Loucy (cell line): ENCODE measurements around the gene SLC17A1.

ENCODE experiments used
- H2AFZ ChIP-seq: fragments of 200-600 bp; sonication (generic); 2 replicates; pipeline ENCODE4 v1.6.0; 2016; ENCODE audit warnings: antibody characterized with exemption, mild to moderate bottlenecking, low read length, moderate library complexity
- H3F3A ChIP-seq: fragments of 200-600 bp; 2 replicates; pipeline ENCODE4 v1.6.0; 2016; ENCODE audit warnings: antibody characterized with exemption, low read depth, mild to moderate bottlenecking
- H3K27me3 ChIP-seq: fragments of 200-600 bp; sonication (generic); 2 replicates; pipeline ENCODE4 v1.6.1; 2014; ENCODE audit warnings: low read length, mild to moderate bottlenecking; ENCODE audit not compliant: insufficient read depth, poor library complexity, severe bottlenecking
- H3K36me3 ChIP-seq: fragments of 200-600 bp; sonication (generic); 2 replicates; pipeline ENCODE4 v1.6.1; 2016; ENCODE audit warnings: low read length; ENCODE audit not compliant: insufficient read depth
- H3K4me1 ChIP-seq: fragments of 200-600 bp; sonication (generic); 2 replicates; pipeline ENCODE4 v1.5.1; 2014; ENCODE audit warnings: low read length, mild to moderate bottlenecking; ENCODE audit not compliant: insufficient read depth, poor library complexity, severe bottlenecking
- H3K4me2 ChIP-seq: fragments of 200-600 bp; sonication (generic); 2 replicates; pipeline ENCODE4 v1.6.0; 2014; ENCODE audit warnings: antibody characterized with exemption, low read length, low read depth, mild to moderate bottlenecking; ENCODE audit not compliant: poor library complexity, severe bottlenecking
- H3K4me3 ChIP-seq: fragments of 200-600 bp; sonication (generic); 2 replicates; pipeline ENCODE4 v1.5.1; 2014; ENCODE audit warnings: low read length, mild to moderate bottlenecking, mixed read lengths; ENCODE audit not compliant: poor library complexity, severe bottlenecking
- H3K79me2 ChIP-seq: fragments of 200-600 bp; sonication (generic); 2 replicates; pipeline ENCODE4 v1.6.1; 2014; ENCODE audit warnings: low read length; ENCODE audit not compliant: insufficient read depth
- H3K9ac ChIP-seq: fragments of 200-600 bp; sonication (generic); 2 replicates; pipeline ENCODE4 v1.6.0; 2014; ENCODE audit warnings: mild to moderate bottlenecking, low read depth, low read length, moderate library complexity; ENCODE audit not compliant: poor library complexity, severe bottlenecking
- H3K9me2 ChIP-seq: fragments of 200-600 bp; sonication (generic); replicated peaks from 2 replicates; pipeline ENCODE4 v1.6.1; 2016; ENCODE audit warnings: low read depth, low read length, mixed read lengths
- H3K9me3 ChIP-seq: fragments of 200-600 bp; sonication (generic); 2 replicates; pipeline ENCODE4 v1.6.1; 2014; ENCODE audit warnings: mild to moderate bottlenecking, antibody characterized with exemption, low read length, low read depth; ENCODE audit not compliant: insufficient read depth
- H4K20me1 ChIP-seq: fragments of 200-600 bp; sonication (generic); 2 replicates; pipeline ENCODE4 v1.6.0; 2014; ENCODE audit warnings: antibody characterized with exemption, low read length, mild to moderate bottlenecking; ENCODE audit not compliant: insufficient read depth, poor library complexity, severe bottlenecking
- EZH2phosphoT487 ChIP-seq: fragments of 200-600 bp; IDR thresholded peaks from 2 replicates; pipeline ENCODE4 v1.6.1; 2018; ENCODE audit warnings: antibody characterized with exemption, mild to moderate bottlenecking, moderate library complexity, borderline replicate concordance
- TF ChIP-seq, protein P1 (sequence below): fragments of 200-600 bp; sonication (generic); conservative IDR thresholded peaks from 2 replicates; pipeline ENCODE4 v1.5.1; 2014; ENCODE audit warnings: mild to moderate bottlenecking, antibody characterized with exemption, low read length

Gene SLC17A1

DNA sequence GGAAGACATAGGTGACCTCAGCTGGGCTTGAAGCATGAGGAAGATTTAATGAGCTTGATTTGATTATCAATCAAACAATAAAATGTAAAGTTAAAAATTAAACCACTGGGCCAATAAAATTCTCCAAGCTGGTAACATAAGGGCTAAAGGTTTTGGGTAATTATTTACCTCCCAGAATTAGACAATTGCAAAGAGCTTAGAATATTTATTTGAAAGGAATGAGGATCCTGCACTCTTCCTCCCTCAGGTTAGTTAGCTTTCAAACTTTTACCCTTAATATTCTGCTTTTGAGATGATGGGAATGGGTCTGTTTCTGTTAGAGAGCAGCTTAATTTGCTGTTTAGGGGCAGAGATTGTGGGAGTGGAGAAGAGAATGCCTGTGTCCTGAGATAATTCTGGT, 77.3 kb downstream of the SLC17A1 start, which contains the start of gene SLC17A4:
TSS of gene SLC17A4 (plus strand) at position 208 of the 400 bp plus-strand sequence. CDS start 7,221 bp downstream, outside the sequence.
- TF ChIP-seq EZH2phosphoT487: no peak
- TF ChIP-seq, protein P1, sequence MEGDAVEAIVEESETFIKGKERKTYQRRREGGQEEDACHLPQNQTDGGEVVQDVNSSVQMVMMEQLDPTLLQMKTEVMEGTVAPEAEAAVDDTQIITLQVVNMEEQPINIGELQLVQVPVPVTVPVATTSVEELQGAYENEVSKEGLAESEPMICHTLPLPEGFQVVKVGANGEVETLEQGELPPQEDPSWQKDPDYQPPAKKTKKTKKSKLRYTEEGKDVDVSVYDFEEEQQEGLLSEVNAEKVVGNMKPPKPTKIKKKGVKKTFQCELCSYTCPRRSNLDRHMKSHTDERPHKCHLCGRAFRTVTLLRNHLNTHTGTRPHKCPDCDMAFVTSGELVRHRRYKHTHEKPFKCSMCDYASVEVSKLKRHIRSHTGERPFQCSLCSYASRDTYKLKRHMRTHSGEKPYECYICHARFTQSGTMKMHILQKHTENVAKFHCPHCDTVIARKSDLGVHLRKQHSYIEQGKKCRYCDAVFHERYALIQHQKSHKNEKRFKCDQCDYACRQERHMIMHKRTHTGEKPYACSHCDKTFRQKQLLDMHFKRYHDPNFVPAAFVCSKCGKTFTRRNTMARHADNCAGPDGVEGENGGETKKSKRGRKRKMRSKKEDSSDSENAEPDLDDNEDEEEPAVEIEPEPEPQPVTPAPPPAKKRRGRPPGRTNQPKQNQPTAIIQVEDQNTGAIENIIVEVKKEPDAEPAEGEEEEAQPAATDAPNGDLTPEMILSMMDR: no peak
- H3F3A ChIP-seq: no peaks in the 10 kb centered on the region
- no peaks in the 10 kb centered on the region for H3K36me3 ChIP-seq
- no peak within 1 kb of the TSS for H2AFZ ChIP-seq
- H3K4me2 ChIP-seq: no peak within 1 kb of the TSS
- H3K9ac ChIP-seq: no peak within 1 kb of the TSS
- no peaks in the 10 kb centered on the region for H3K27me3 ChIP-seq
- no peak within 1 kb of the TSS for H3K4me3 ChIP-seq
- H3K79me2 ChIP-seq: no peaks in the 10 kb centered on the region
- no peaks in the 10 kb centered on the region for H3K9me2 ChIP-seq
- no peaks in the 10 kb centered on the region for H4K20me1 ChIP-seq
- peaks cover 5% of the 10 kb centered on the region for H3K4me1 ChIP-seq
- no peaks in the 10 kb centered on the region for H3K9me3 ChIP-seq

DNA sequence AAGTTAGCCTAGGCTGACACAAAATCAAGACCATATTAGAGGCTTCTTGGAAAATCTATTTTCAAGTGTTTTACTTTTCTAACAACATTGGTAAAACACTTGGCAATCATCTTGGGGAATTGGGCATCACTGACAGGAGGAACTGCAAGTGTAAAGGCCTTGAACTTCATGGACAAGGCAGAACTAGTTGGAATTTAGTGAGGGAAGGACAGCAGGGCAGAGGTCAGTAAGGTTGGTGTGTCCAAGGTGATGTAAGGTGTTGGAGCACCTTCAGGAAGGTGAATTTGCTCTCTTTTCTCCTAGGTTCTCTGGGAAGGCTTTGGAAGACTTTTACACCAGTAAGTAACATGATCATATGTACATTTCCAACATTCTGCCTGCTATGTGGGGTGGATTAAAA, 78.8 kb downstream of the SLC17A1 start:
- Histone ChIP-seq H4K20me1 (no peaks in the 10 kb centered on the region), H3K4me2 (no peak overlapping the region), H3K9ac (no peak overlapping the region), H3K9me2 (no peaks in the 10 kb centered on the region), H3K4me3 (no peak overlapping the region), H3F3A (no peaks in the 10 kb centered on the region), H3K36me3 (no peaks in the 10 kb centered on the region), H3K9me3 (no peaks in the 10 kb centered on the region), H3K4me1 (peaks cover 5% of the 10 kb centered on the region), H3K79me2 (no peaks in the 10 kb centered on the region), H2AFZ (no peak overlapping the region), H3K27me3 (no peaks in the 10 kb centered on the region)
- TF ChIP-seq, protein P1: no peak
- no peak for TF ChIP-seq EZH2phosphoT487

DNA sequence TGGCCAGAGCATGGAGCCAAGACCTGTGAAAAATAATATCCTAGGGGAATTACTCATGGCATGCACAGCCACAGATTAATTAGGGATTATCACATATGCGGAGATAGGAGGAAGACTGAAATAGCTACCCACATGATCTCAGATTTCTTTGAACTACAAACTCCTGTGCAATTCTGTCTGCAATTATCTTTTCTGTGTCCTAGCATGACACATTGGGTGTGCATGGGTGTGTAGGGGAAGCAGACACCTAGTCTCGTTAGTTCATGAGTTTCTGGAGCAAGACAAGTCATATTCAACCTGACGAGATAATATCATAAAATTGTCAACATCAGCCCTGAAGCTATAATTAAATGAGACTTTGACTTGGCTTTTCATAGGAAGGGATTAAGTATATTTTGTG, 80.9 kb downstream of the SLC17A1 start:
- H3K79me2 ChIP-seq: no peaks in the 10 kb centered on the region
- no peaks in the 10 kb centered on the region for H3K9me3 ChIP-seq
- H3K4me1 ChIP-seq: no peaks in the 10 kb centered on the region
- no peak overlapping the region for H2AFZ ChIP-seq
- no peaks in the 10 kb centered on the region for H3K9me2 ChIP-seq
- H3F3A ChIP-seq: no peaks in the 10 kb centered on the region
- no peak overlapping the region for H3K9ac ChIP-seq
- no peaks in the 10 kb centered on the region for H4K20me1 ChIP-seq
- H3K4me2 ChIP-seq: no peak overlapping the region
- H3K36me3 ChIP-seq: no peaks in the 10 kb centered on the region
- no peak overlapping the region for H3K4me3 ChIP-seq
- TF ChIP-seq, protein P1: no peak
- TF ChIP-seq EZH2phosphoT487: no peak
- H3K27me3 ChIP-seq: no peaks in the 10 kb centered on the region
